ENCODE results near the gene ZNF100.
"Not testable (repeated sequence)": the region's sequence is repeated elsewhere in the genome, so short reads cannot be mapped to it uniquely, and the experiment has no call there.

Gene ZNF100

DNA sequence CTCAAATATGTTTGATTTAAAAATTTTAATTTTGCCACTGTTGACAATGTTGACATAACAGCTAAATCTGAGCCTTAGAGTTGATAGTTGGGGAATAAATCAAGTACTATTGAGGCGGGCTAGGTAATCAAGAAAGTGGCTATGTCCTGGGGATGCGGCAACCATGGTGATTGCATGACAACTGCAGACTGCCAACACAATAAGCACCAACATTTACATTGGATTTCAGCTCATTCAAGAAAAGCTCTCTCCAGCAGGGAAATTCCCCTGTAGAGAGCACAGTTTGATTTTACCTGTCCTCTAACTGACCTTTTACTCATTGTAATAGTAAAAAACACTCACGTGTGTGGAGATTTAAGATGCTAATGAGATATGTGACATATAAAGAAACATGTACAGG, 63.1 kb downstream of the ZNF100 start:
- DNase-seq (ENCODE audit: low spot score), result no peak

DNA sequence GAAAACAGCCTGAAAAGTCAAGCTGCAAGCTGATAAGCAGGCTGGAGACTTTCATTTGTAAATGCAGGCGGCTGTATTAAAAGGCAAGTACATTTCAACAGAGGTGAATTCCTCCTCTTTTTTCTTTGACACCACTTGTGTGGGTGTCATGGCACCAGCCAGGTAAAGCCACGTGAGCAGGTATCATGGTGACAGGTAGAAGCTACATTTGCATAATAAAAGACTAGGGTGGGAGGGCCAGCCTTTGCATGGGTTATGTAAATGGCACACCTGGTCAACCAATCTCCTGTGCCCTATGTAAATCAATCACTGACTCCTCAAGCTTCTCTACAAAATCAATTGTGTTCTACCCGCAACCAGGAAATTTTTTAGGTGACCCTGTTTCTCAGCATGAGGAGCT, 68.2 kb downstream of the ZNF100 start:
- no peak for DNase-seq (ENCODE audit: low spot score)

DNA sequence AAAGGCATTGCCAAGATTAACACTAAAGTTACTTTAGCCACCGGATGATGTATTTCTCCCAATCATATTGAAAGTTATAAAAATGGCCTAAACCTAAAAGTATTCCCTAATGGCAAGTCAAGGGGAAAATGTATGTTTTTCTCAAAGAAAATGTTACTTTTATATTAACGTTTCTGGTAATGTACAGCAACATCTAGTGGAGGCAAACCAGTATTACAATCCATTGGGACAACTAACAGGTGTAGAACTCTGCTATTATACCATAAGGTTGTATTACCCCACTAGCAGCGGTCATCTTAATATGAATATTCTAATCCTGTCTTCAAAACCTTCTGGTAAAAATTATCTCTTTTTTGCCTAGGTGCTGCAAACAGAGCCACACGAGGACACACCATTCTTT, 69.2 kb downstream of the ZNF100 start:
- peak; percentile 20 for DNase-seq (ENCODE audit: low spot score)

DNA sequence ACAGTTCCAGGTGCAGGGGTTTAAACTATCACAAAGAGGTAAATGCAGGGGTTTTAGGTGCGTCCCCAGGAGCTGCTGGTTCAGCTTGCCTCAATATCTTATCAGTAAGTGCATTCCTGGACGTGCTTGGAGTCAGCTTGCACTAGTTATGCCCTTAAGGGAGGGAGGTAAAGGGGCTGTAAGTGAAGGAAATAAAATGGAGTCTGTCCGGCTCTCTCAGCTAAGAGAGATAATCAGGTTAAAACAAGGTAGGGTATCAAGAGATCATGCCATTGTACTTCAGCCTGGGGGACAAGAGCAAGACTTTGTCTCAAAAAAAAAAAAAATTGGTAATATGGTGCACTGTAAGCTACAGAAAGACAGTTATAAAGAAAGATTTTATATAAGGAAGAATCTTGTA, 69.7 kb downstream of the ZNF100 start:
- no peak for DNase-seq (ENCODE audit: low spot score)

DNA sequence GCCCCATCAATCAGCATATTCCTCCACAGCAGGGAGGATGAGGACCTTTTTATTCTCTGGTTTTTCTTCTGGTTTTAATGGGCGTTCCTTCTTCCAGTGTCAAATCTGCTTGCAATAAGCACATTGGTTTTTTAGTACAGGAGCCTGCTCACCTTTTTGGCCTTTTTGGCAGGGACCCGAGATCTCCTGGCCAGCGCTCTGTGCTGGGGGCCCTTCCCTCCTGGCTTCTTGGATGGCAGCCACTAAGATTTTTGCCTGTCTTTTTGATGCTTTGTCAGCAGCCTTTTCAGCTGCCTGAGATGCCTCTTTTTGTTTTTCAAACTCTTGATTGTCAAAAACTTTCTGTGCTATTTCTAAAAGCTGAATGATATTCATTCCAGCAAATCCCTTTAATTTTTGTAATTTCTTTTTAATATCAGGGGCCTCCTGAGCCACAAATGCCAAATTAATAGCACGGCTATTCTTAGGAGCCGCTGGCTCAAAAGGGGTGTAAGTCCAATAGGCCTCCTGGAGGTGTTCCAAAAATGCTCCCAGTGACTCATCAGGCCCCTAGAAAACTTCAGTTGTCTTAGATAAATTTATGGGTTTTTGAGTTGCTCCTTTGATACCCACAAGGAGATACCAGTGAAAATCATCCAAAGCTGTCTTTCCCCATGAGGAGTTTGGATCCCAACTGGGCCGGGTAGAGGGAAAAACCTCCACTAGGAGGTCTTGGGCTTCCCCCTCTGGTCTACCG, 73.0 kb downstream of the ZNF100 start:
- no peak for DNase-seq (ENCODE audit: low spot score)

DNA sequence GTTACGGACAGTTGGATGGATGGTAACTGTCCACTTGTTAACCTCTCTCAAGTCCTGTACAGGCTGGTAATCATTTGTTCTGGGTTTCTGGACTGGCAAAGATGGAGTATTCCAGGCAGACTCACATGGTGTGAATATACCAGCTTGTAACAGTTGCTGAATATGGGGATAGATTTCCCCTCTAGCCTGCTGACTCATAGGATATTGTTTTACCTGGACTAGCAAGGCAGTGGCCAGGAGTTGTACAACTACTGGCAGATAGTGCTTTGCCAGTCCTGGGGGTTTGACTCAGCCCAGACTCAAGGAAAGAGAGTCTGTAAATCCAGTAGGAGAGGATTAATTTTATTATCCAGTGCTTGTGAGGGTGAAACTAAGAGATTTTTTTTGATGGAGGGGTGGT, 74.0 kb downstream of the ZNF100 start:
- no peak for DNase-seq (ENCODE audit: low spot score)

DNA sequence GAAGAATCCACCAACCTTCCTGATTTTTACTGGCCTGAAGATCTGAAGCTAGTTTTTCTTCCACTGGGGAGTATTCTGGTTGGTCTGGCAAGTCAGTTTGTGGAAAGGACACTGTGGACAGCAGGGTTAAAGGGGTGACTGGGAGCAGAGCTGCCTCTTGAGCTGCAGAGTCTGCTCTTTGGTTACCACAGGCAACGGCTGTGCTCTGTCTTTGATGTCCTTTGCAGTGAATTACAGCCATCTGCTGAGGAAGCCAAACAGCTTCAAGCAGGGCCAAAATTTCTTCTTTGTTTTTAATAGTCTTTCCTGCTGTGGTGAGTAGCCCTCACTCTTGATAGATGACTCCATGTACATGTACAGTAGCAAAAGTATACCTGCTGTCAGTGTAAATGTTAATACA, 75.7 kb downstream of the ZNF100 start:
- no peak for DNase-seq (ENCODE audit: low spot score)

DNA sequence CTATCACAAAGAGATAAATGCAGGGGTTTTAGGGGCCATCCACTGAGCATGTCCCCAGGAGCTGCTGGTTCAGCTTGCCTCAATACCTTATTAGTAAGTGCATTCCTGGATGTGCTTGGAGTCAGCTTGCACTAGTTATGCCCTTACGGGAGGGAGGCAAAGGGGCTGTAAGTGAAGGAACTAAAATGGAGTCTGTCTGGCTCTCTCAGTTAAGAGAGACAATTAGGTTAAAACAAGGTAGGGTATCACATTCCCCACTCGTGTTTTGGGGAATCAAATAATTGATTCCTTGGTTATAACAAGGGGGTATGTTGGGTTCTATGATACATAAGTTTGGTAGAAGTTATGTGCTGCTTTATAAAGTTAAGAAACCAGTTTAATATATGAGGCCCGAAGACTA, 78.9 kb downstream of the ZNF100 start:
- DNase-seq (ENCODE audit: low spot score), result no peak

DNA sequence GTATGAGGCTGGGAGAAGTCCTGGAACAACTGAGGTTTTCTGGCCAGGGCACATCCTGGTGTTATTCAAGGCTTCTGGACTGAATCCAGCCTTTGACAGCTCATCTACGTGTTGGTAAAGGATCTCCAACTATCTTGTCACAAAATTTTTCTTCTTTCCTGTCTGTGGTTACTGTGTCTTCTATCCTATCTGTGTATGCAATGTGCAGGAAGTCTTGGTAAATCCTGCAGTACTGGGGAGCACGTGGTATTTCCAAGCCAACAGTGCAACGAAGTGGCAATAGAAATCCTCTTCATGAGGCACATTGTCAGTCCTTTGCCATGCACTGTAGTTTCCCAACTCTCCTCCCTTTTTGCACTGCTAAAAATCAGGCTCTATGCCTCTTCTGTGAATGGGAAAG, 86.7 kb downstream of the ZNF100 start:
- no peak for DNase-seq (ENCODE audit: low spot score)

DNA sequence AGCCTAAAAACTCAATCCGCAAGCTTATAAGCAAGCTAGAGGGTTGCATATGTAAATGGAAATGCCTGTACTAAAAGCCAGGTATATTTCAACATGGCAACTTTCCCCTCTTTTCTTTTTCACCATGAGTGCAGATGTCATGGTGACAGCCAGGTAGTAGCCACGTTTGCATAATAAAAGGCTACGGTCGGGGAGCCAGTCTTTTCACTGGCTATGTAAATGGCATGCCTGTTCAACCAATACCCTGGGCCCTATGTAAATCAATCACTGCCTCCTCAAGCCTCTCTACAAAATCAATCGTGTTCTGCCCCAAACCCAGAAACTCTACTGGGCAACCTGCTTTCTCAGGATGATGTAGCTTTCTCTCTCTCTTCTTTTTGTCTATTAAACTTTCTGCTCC, 87.4 kb downstream of the ZNF100 start:
- DNase-seq (ENCODE audit: low spot score), result no peak

DNA sequence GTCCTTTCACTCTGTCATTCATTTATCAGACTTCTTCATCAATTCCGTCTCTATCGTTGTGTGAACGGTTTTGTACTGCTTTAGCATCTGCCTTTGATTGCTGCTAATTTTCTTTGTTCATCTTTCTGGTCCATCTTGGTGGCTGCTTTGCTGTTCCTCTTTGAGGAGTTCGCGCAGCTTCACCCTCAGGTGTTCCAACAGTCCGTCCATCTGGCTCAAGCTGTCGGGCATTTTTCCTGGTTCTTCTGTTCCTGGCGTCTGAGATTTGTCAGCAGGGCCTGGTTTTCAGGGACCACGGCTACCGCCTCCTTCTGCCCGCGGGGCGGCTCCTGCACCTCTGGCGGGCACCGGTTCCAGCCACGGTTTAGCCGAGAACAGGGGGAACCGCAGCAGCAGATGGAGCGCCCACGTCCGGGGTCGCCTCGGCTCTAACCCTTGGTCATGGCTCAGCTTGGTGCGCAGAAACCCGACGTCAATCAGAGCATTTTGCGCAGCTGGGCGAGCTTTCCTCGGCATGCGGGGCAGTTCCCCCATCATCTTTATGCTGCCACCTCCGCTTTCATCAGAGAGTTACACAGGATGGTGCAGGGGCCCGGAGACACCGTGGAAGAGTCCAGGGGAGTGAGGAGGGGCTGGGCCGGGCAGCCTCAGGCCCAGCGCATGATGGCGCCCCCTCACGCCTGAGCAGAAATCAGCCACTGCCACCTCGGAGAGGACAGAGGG, 89.5 kb downstream of the ZNF100 start:
- no peak for DNase-seq (ENCODE audit: low spot score)

DNA sequence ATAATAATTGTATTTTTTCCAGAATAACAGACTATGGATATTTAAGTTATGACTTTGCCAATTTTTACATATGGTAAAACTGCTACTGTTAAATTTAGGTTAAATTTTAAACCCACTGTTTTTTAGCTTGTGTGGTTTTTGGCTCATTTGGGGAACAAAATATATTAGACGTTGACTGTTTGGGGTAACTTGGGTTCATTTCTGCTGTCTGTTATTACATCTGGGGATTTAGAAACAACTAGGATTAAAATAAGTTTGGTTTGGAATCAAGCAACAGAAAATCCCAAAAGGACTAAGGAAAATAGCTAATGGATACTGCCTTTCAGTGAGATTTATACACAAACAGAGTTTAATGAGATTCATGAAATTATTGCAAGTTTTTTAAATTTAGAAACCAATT, 92.9 kb downstream of the ZNF100 start:
- DNase-seq (ENCODE audit: low spot score), result no peak

DNA sequence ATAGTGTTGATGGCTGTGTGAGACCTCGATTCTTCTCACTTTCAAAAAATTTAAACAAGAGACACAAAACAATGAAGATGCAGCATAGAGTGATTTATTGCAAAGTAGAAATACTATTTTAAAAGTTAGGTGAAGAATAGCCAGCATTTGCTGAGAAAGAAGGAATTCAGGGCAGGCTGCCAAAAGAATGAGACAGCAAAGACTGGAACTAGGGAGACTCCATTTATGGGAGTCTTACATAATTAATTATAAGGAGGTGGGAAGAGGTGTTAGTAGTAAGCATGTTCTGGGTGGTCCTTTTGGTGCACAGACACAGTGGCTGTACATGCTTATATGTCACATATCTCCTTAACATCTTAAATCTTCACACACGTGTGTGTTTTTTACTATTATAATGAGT, 93.9 kb downstream of the ZNF100 start:
- DNase-seq (ENCODE audit: low spot score), result not testable (repeated sequence)
